BE2C (cell line): Measurements from ENCODE around the gene CDH23.

ENCODE experiments used
- DNase-seq: peaks from one replicate; pipeline ENCODE4 v3.0.0-alpha.2; 2020
- H3K27me3 ChIP-seq: fragments of 250-450 bp; sonication (Bioruptor Pico); 2 replicates; pipeline ENCODE4 v1.5.1; 2020; ENCODE audit warnings: mild to moderate bottlenecking
- H3K36me3 ChIP-seq: fragments of 250-450 bp; sonication (Bioruptor Pico); 2 replicates; pipeline ENCODE4 v1.5.1; 2020; ENCODE audit warnings: mild to moderate bottlenecking
- H3K4me1 ChIP-seq: fragments of 250-450 bp; sonication (Bioruptor Pico); 2 replicates; pipeline ENCODE4 v1.5.1; 2020
- H3K4me3 ChIP-seq: 2 replicates; pipeline ENCODE4 v1.5.1; 2011; ENCODE audit warnings: low read depth, low read length
- H3K9me3 ChIP-seq: fragments of 250-450 bp; sonication (Bioruptor Pico); 2 replicates; pipeline ENCODE4 v1.5.1; 2020
- CTCF ChIP-seq: IDR thresholded peaks from 2 replicates; pipeline ENCODE4 v1.5.1; 2012; ENCODE audit warnings: mild to moderate bottlenecking, low read depth, low read length

Gene CDH23

GRCh38 chr10:71797533-71798307 lies 401.0 kb downstream of the CDH23 start:
- H3K27me3 ChIP-seq = no peaks in the 10 kb centered on the region
- no peak overlapping the region for H3K4me3 ChIP-seq
- no peak for TF ChIP-seq CTCF
- no peaks in the 10 kb centered on the region for H3K9me3 ChIP-seq
- no peaks in the 10 kb centered on the region for H3K36me3 ChIP-seq
- H3K4me1 ChIP-seq = peaks cover 4% of the 10 kb centered on the region; the same call in 1 of the 2 replicates
- no peak for DNase-seq

GRCh38 chr10:71798308-71798624 lies 401.5 kb downstream of the CDH23 start:
- Histone ChIP-seq H3K4me1 (peaks cover 4% of the 10 kb centered on the region; the same call in 1 of the 2 replicates), H3K4me3 (no peak overlapping the region), H3K27me3 (no peaks in the 10 kb centered on the region), H3K9me3 (no peaks in the 10 kb centered on the region), H3K36me3 (no peaks in the 10 kb centered on the region)
- DNase-seq = no peak
- no peak for TF ChIP-seq CTCF

- Histone ChIP-seq H3K36me3 (no peaks in the 10 kb centered on the region), H3K27me3 (no peaks in the 10 kb centered on the region), H3K4me1 (peaks cover 4% of the 10 kb centered on the region; the same call in 1 of the 2 replicates), H3K9me3 (no peaks in the 10 kb centered on the region), H3K4me3 (no peak overlapping the region)
- TF ChIP-seq CTCF = no peak
- no peak for DNase-seq
Observed at GRCh38 chr10:71799112-71799511, 402.4 kb downstream of the CDH23 start.

- H3K36me3 ChIP-seq = no peaks in the 10 kb centered on the region
- DNase-seq = no peak
- no peak for TF ChIP-seq CTCF
- no peaks in the 10 kb centered on the region for H3K9me3 ChIP-seq
- peaks cover 4% of the 10 kb centered on the region; the same call in 1 of the 2 replicates for H3K4me1 ChIP-seq
- H3K4me3 ChIP-seq = no peak overlapping the region
- H3K27me3 ChIP-seq = no peaks in the 10 kb centered on the region
Observed at GRCh38 chr10:71799608-71800453, 403.1 kb downstream of the CDH23 start.

- no peak for DNase-seq
Observed at GRCh38 chr10:71801361-71801760, 404.6 kb downstream of the CDH23 start.

More at GRCh38 chr10:71801361-71801760, 404.6 kb downstream of the CDH23 start:
- H3K4me3 ChIP-seq = no peak overlapping the region
- H3K4me1 ChIP-seq = peaks cover 4% of the 10 kb centered on the region; the same call in 1 of the 2 replicates
- TF ChIP-seq CTCF = no peak
- no peaks in the 10 kb centered on the region for H3K9me3 ChIP-seq
- no peaks in the 10 kb centered on the region for H3K36me3 ChIP-seq
- H3K27me3 ChIP-seq = no peaks in the 10 kb centered on the region
